WERI-Rb-1 (cell line): ENCODE measurements around the gene MAP1B.

Experiments
- DNase-seq: peaks from one replicate; pipeline ENCODE4 v3.0.0-alpha.2; 2020
- H3K27ac ChIP-seq: fragments of 250-450 bp; sonication (Bioruptor Pico); 2 replicates; pipeline ENCODE4 v1.5.1; 2020; ENCODE audit warnings: mild to moderate bottlenecking, moderate library complexity
- H3K27me3 ChIP-seq: fragments of 250-450 bp; sonication (Bioruptor Pico); 2 replicates; pipeline ENCODE4 v1.5.1; 2021; ENCODE audit warnings: mild to moderate bottlenecking, low read depth, moderate library complexity; ENCODE audit not compliant: insufficient read depth, severe bottlenecking
- H3K36me3 ChIP-seq: fragments of 250-450 bp; sonication (Bioruptor Pico); 2 replicates; pipeline ENCODE4 v1.5.1; 2020; ENCODE audit warnings: mild to moderate bottlenecking, moderate library complexity
- H3K4me3 ChIP-seq: 2 replicates; pipeline ENCODE4 v1.5.1; 2011; ENCODE audit warnings: low read depth, mild to moderate bottlenecking, control low read depth, low read length
- H3K9me3 ChIP-seq: fragments of 250-450 bp; sonication (Bioruptor Pico); 2 replicates; pipeline ENCODE4 v1.5.1; 2021; ENCODE audit warnings: mild to moderate bottlenecking, moderate library complexity; ENCODE audit not compliant: severe bottlenecking
- CTCF ChIP-seq: IDR thresholded peaks from 2 replicates; pipeline ENCODE4 v1.5.1; 2011; ENCODE audit warnings: low read depth, mild to moderate bottlenecking, control low read depth, inconsistent platforms, low read length

Gene MAP1B

GRCh38 chr5:72145348-72145747, 38.1 kb downstream of the MAP1B start:
- Histone ChIP-seq H3K27ac (no peak overlapping the region), H3K4me3 (no peak overlapping the region), H3K36me3 (peaks cover 84% of the 10 kb centered on the region), H3K9me3 (no peaks in the 10 kb centered on the region), H3K27me3 (no peaks in the 10 kb centered on the region)
- no peak for TF ChIP-seq CTCF
- DNase-seq: no peak

GRCh38 chr5:72146056-72146455, 38.8 kb downstream of the MAP1B start:
- Histone ChIP-seq H3K36me3 (peaks cover 84% of the 10 kb centered on the region), H3K4me3 (no peak overlapping the region), H3K9me3 (no peaks in the 10 kb centered on the region), H3K27ac (no peak overlapping the region), H3K27me3 (no peaks in the 10 kb centered on the region)
- DNase-seq: no peak
- no peak for TF ChIP-seq CTCF

- Histone ChIP-seq H3K36me3 (peaks cover 83% of the 10 kb centered on the region), H3K27me3 (no peaks in the 10 kb centered on the region), H3K27ac (no peak overlapping the region), H3K9me3 (no peaks in the 10 kb centered on the region), H3K4me3 (no peak overlapping the region)
- no peak for TF ChIP-seq CTCF
- no peak for DNase-seq
Measured at GRCh38 chr5:72147569-72147968, 40.3 kb downstream of the MAP1B start.

GRCh38 chr5:72149742-72150141, 42.5 kb downstream of the MAP1B start:
- no peak overlapping the region for H3K27ac ChIP-seq
- no peaks in the 10 kb centered on the region for H3K9me3 ChIP-seq
- TF ChIP-seq CTCF: no peak
- no peaks in the 10 kb centered on the region for H3K27me3 ChIP-seq
- no peak for DNase-seq
- H3K4me3 ChIP-seq: no peak overlapping the region
- peaks cover 84% of the 10 kb centered on the region for H3K36me3 ChIP-seq

GRCh38 chr5:72151169-72151568, 43.9 kb downstream of the MAP1B start:
- DNase-seq: no peak
- no peaks in the 10 kb centered on the region for H3K9me3 ChIP-seq
- H3K27ac ChIP-seq: no peak overlapping the region
- no peak for TF ChIP-seq CTCF
- no peaks in the 10 kb centered on the region for H3K27me3 ChIP-seq
- H3K4me3 ChIP-seq: no peak overlapping the region
- H3K36me3 ChIP-seq: peaks cover 83% of the 10 kb centered on the region

- Histone ChIP-seq H3K4me3 (no peak overlapping the region), H3K27me3 (no peaks in the 10 kb centered on the region), H3K27ac (no peak overlapping the region), H3K9me3 (no peaks in the 10 kb centered on the region), H3K36me3 (peaks cover 83% of the 10 kb centered on the region)
- no peak for TF ChIP-seq CTCF
- DNase-seq: no peak
Measured at GRCh38 chr5:72151646-72152045, 44.4 kb downstream of the MAP1B start.
